ENCODE results near the gene AMPH.
A peak's percentile ranks its signal among the peaks of the same experiment; 100 is the strongest.

The AMPH gene

DNA sequence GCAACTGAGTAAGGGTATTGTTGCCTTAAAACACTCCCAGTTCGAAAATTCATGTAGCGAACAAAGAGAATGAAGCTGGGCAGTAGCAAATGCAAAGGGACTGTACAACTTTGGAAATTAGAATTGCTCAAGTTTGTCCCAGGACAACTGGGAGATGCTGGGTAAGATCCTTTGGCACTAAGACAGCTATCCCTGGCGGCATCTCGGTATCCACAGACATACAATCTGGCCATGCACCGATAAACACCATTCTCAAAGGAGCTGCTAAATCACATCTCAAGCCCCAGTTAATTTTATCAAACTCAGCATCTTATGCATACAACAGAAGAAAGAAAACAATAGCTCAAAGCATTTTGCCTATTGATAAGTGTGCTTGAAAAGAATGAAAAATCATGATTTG is 177.3 kb downstream of the AMPH start:
- DNase-seq: no peak

- DNase-seq: no peak
These were observed 178.0 kb downstream of the AMPH start for GRCh38 chr7:38453168-38453567.

DNA sequence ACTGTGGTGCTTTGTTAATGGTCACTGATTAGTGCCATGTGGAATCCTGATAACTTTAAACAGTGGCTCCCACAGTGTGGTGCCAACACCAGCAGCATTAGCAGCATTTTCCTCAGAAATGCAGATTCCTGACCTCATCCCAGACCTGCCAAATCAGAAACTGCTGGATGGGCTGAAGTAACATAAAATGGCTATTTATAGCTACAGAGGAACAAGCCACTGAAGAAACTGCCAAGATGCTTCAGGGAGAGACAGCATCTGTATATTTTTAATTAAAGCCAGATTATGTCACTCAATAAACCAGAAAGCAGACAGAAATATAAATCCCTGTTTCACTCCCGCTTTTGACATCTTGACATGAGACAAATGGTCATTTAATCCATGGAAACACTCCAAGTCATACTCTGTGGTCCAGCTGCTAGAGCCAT is 178.5 kb downstream of the AMPH start:
- DNase-seq: no peak

GRCh38 chr7:38451840-38452239 is 179.3 kb downstream of the AMPH start:
- peak in 1 of 3 donors; percentile 7 for DNase-seq

GRCh38 chr7:38448584-38449234 is 182.5 kb downstream of the AMPH start:
- no peak for DNase-seq

- DNase-seq: no peak
These were observed 183.1 kb downstream of the AMPH start for GRCh38 chr7:38448054-38448453.

GRCh38 chr7:38438970-38439369 is 192.2 kb downstream of the AMPH start:
- DNase-seq: peak; percentile 17 to 31 (median 21)

GRCh38 chr7:38432671-38433070 is 198.5 kb downstream of the AMPH start:
- no peak for DNase-seq

DNA sequence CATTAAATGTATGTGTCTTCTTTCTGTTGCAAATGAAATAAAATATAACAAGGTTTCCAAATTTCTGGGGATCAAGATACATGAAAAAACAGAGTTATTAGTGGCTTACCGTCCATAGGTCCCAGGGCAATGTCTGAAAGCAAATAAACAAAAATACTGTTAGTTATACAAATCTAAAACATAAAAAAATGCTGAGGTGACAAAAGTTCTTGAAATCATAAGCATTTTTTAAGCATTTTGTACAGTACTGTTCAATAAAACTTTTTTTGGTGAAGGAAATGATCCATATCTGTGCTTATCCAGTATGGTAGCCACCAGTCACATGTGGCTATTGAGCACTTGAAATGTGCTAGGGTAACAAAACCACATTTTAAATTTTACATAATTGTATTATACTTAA is 199.1 kb downstream of the AMPH start:
- no peak for DNase-seq

GRCh38 chr7:38429057-38429456 is 202.1 kb downstream of the AMPH start:
- DNase-seq: no peak

DNA sequence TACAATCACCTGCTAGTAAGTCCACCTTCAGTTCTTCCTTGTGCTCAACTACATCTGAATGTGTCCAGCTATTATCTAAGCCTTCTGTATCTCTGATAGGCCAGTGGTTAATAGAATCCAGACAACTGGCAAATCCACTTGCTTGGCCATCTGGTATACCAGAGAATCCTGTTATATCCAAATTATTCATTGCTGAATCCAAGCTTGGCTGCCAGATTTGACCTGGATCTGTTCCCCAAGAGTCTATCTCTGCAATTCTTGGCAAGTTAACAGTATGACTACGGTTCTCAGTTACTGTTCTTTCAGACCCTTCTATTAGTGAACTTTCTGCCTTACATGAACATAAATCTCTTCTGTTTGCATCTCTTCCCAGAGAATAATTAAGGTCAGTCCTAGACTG is 203.1 kb downstream of the AMPH start:
- DNase-seq: no peak

GRCh38 chr7:38427279-38427955 is 203.8 kb downstream of the AMPH start:
- DNase-seq: no peak

DNA sequence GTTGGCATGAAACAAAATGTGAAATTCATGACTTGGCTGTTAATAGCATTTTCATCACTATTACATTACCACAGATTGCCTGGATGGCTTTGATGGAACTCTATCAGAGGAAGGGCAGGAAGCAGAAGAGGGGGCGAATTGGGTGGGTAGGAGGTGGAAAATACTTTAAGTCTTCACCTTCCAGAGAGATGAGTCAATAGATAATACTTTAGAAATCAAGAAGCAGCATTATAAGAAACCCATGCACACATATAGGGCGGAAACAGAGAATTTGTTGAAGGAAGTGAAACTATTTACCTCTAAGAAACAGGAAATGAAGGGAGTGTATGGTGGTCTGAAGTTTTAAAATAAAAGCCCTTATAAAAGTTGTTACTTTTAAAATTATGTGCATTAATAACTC is 205.7 kb downstream of the AMPH start:
- peak in 1 of 3 donors; percentile 4 for DNase-seq

DNA sequence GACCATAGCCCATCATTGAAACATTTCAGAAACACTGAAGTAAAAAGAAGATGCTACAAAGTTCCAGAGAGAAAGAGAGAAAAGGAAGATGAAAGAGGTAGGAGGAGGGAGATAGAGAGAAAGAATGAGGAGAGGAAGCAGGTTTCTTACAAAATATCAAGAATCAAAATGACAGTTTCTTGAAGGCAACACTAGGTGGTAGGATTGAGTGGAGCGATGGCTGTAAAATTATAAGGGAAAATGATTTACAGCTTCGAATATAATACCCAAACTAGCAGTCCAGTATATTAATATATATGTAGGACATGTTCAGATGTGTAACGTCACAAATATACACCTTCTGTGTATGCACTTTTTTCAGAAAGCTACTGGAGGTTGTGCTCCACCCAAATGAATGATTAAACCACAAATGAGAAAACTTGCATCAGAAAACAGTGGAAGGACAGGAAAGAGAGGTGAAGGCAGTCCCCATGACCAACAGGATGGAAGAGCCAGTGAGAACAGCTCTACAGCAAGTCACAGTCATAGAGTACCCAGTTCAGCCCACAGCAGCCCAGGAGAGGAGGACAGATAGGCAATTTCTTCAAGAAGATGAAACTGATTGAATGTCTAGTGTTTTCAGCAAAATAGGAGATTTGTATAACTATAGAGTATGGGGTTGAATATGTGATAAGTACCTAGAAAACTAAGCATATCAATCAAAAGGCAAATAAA is 206.3 kb downstream of the AMPH start:
- DNase-seq: no peak

DNA sequence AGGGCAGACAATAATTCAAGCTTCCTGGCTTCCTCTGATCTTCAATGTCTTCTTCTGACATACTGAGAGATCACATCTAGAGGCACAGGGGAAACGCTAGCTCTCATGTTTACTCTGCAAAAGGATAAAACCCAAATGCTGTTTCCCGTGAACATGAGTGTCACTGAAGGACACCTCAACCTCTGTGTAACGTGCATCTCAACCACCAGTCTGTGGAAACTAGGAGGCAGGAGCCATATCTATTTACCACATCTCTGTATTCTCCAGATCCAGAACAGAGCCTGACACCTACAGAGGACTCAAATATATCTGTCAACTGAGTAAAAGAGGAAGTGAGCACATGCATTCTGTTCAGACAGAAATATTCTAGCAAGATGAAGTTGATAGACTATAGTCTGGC is 217.4 kb downstream of the AMPH start:
- no peak for DNase-seq

GRCh38 chr7:38411404-38411803 is 219.8 kb downstream of the AMPH start:
- DNase-seq: peak; percentile 19 to 24 (median 20)

GRCh38 chr7:38410056-38410455 is 221.1 kb downstream of the AMPH start:
- no peak for DNase-seq

- DNase-seq: no peak
These were observed 221.6 kb downstream of the AMPH start for GRCh38 chr7:38409531-38409930.

- DNase-seq: peak; percentile 59 to 71 (median 70)
These were observed 232.3 kb downstream of the AMPH start for GRCh38 chr7:38398725-38399321.

DNA sequence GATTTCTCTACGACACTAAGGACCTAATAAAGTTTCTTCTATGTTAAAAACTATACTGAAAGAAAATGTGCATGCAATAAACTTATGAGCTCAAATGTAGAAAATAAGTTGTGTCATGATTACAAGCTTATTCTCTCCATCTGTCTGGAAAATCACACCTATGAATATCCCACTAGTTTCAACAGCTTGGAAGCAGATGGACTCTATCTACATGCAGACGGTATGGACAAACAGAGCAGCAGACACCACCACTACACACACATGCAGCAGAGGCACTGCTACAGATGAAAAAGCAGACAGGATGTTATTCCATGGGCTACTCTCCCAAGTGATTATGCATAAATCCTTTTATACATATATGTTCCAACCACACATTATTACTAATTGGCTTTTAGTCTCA is 234.3 kb downstream of the AMPH start:
- no peak for DNase-seq

- DNase-seq: peak; percentile 13 to 60 (median 51)
These were observed 235.1 kb downstream of the AMPH start for GRCh38 chr7:38395921-38396552.

DNA sequence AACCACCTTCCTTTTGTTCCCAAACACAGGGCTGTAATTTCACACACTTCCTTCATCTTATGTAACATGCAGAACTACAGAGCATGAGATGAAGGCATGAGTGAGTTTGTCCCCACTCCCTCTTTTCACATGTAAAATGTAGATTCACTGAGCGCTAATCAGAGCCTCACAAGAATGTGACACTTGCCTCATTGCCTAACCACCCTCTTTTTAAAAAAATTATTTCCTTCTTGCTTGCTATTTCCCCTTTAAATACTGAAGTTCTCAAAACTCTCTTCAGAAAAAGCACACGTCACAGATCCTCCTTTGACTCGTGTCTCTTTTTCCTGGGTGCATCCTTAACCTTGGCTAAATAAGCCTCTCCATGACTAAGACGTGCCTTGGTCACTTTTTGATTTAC is 236.5 kb downstream of the AMPH start:
- DNase-seq: peak; percentile 66 to 88 (median 84)

GRCh38 chr7:38393874-38394273 is 237.3 kb downstream of the AMPH start:
- DNase-seq: no peak

Data from suppressor macrophage treated with lipopolysaccharide for 1 hour (primary cell).